ENCODE results near the gene BACE1-AS. TPM values are rescaled to one million over a fixed set of nuclear protein-coding genes. Genes with fewer than 3 reads are reported as not detected.

The BACE1-AS gene
- total RNA-seq, 5 donors from 2014 or later (not counting 1 experiment from before 2014, with no cell fraction given), result 4.5 to 11.3 (median 10.1) TPM

DNA sequence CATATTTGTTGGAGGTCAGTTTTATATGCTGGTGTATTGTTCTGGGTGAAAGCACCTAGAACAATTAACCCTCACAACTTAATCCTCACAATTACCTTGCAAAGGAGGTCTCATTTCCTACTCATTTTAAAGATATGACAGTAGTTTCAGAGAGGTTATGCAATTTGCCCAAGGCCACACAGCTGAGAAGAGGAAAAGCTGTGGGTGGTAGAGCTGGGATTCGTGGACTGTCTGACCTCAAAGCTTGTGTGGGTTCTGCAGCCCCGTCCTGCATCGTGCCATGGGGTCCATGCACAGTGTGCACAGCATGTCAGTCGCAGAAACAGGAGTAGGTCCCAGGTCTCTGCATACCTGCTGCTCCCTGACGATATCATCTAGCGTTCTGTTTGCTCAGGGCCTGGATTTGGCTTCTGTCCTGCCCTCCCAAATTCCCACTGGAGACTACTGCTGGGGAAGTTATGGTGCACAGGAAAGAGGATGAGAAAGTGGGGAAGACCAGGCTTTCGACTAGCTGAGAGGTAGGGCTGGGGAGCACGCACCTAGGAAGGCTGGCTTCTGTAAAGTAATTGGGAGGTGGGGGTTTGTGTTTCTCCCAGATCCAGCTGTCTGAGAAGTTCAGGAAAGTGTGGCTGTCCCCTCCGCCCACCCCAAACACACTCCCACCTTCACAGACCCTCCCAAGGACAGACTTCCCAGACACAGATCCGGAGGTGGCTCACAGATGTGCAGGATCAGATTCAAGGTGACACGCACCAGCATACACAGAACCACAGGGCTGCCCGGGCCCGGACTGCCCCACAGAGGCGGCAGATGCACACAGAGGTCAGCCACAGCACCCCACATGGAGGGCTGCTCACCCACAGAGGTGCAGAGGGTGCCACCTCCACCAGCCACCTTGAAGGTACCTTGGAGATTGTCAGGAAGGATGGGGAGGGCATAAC is 23.0 kb downstream of the BACE1-AS start:
- H3K27me3 ChIP-seq (replicated peaks in 1 of 2; ENCODE audit: control insufficient read depth in 2 of 2, extremely low read depth in 1 of 2, insufficient read depth in 2 of 2, low read length in 1 of 2), result peaks cover 0 to 46% of the 10 kb centered on the region in 2 experiments
- ATAC-seq (replicated peaks in 1 of 4), result no peak
- WGBS (ENCODE audit: insufficient coverage), result 85% methylated on average over 12 of the region's 14 CpGs
- DNase-seq, result no peak
- ChIA-PET POLR2A (no interaction called here), CTCF (no interaction called here)
- no peak overlapping the region for H3K27ac Mint-ChIP-seq
- H3K27ac ChIP-seq (ENCODE audit: low read length), result no peak overlapping the region
- H3K4me3 ChIP-seq (ENCODE audit: control insufficient read depth in 1 of 2, extremely low read depth in 1 of 2, low read length in 1 of 2), result no peak overlapping the region
- no peaks in the 10 kb centered on the region for H3K9me3 Mint-ChIP-seq
- peaks cover 3 to 21% of the 10 kb centered on the region in 2 experiments for H3K4me1 ChIP-seq (ENCODE audit: control insufficient read depth in 1 of 2, extremely low read depth in 1 of 2, insufficient read depth in 2 of 2, low read length in 2 of 2)
- H3K4me3 Mint-ChIP-seq, result peak overlapping the region; percentile 13 to 69 (median 42)
- H3K9me3 ChIP-seq, result no peaks in the 10 kb centered on the region
- peaks cover 7 to 19% (median 8%) of the 10 kb centered on the region in 3 donors for H3K4me1 Mint-ChIP-seq
- no peaks in the 10 kb centered on the region for H3K36me3 ChIP-seq (ENCODE audit: control insufficient read depth in 2 of 2, extremely low read depth in 1 of 2, insufficient read depth in 1 of 2, low read length in 1 of 2)
- H3K27me3 Mint-ChIP-seq, result peaks cover 23 to 37% of the 10 kb centered on the region in 2 donors
- H3K36me3 Mint-ChIP-seq, result no peaks in the 10 kb centered on the region

DNA sequence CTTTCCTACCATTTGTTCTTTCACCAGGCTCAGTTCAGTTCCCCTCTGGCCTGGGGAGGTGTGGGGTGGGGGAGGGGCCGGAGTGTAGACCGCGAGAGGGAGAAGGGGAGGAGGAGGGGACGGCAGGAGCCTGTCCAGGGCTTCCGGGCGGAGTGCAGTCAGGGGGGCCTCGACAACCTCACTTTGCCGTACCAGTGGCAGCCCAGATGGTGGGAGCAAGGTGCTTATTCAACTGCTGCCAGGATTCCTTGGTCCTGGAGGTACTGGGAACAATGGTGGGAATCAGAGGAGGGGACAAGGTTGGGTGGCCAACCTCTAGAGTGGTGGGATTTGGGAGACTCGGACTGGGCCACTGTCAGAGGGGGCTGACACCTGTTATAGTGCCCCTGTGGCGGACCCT is 23.7 kb downstream of the BACE1-AS start:
- 76% methylated on average over 2 of the region's 10 CpGs for WGBS (ENCODE audit: insufficient coverage)
- peaks cover 0 to 46% of the 10 kb centered on the region in 2 experiments for H3K27me3 ChIP-seq (replicated peaks in 1 of 2; ENCODE audit: control insufficient read depth in 2 of 2, extremely low read depth in 1 of 2, insufficient read depth in 2 of 2, low read length in 1 of 2)
- no peaks in the 10 kb centered on the region for H3K9me3 ChIP-seq
- ATAC-seq (replicated peaks in 1 of 4) (no peak), DNase-seq (no peak)
- H3K27ac Mint-ChIP-seq, result no peak overlapping the region
- peaks cover 3 to 21% of the 10 kb centered on the region in 2 experiments for H3K4me1 ChIP-seq (ENCODE audit: control insufficient read depth in 1 of 2, extremely low read depth in 1 of 2, insufficient read depth in 2 of 2, low read length in 2 of 2)
- peaks cover 18 to 35% of the 10 kb centered on the region in 2 donors for H3K27me3 Mint-ChIP-seq
- ChIA-PET POLR2A (no interaction called here), CTCF (no interaction called here)
- H3K27ac ChIP-seq (ENCODE audit: low read length), result no peak overlapping the region
- peaks cover 7 to 19% (median 8%) of the 10 kb centered on the region in 3 donors for H3K4me1 Mint-ChIP-seq
- H3K9me3 Mint-ChIP-seq, result no peaks in the 10 kb centered on the region
- no peaks in the 10 kb centered on the region for H3K36me3 ChIP-seq (ENCODE audit: control insufficient read depth in 2 of 2, extremely low read depth in 1 of 2, insufficient read depth in 1 of 2, low read length in 1 of 2)
- H3K36me3 Mint-ChIP-seq, result no peaks in the 10 kb centered on the region
- peak overlapping the region in 1 of 2 donors; percentile 75 for H3K4me3 ChIP-seq (ENCODE audit: control insufficient read depth in 1 of 2, extremely low read depth in 1 of 2, low read length in 1 of 2)
- H3K4me3 Mint-ChIP-seq, result peak overlapping the region; percentile 52 to 69 (median 62)

DNA sequence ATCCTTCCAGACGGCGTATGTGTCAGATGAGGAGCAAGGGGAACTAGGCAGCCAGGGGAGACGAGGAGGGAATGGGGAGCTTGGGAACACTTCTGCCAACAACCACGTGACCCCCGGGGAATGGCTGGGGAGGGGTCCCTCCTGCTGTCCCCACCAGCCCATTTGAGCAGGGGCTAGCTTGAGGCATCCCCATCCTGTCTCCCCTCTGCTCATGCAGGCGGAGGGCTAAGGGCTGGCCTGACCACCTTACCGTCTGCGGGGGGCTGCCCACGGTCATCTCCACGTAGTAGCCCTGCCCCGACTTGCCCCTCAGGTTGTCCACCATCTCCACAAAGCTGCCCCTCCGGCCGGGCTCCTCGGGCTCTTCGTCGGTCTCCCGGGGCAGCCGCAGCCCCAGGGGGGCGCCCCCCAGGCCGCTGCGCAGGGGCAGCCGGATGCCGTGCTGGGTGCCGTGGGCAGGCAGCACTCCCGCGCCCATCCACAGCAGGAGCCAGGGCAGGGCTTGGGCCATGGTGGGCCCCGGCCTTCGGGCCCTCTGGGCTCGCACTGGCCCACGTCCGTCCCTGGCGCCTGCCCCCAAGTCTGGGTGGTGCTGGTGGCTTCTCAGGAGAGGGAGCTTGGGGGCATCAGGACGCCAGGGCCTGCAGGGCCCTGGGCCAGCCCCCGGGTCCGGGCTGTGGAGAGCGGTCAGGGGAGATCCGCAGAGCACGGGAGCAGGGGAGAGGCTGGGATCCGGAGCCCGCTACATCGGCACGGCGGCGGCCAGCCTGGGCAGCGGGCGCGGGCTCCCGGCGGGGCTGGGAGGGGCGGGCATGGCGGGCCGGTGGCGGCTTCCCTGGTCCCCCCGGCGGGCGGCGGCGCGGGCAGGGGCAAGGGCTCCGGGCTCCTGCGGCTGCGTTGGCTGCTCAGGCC is 24.4 kb downstream of the BACE1-AS start:
- 4% methylated on average over 62 of the region's 62 CpGs for WGBS (ENCODE audit: insufficient coverage)
- Mint-ChIP-seq H3K27ac (no peak overlapping the region), H3K4me3 (peak overlapping the region; percentile 69 to 81 (median 78)), H3K9me3 (no peaks in the 10 kb centered on the region), H3K27me3 (peaks cover 18 to 35% of the 10 kb centered on the region in 2 donors), H3K4me1 (peaks cover 7 to 19% (median 8%) of the 10 kb centered on the region in 3 donors), H3K36me3 (no peaks in the 10 kb centered on the region)
- peak overlapping the region; percentile 52 to 75 for H3K4me3 ChIP-seq (ENCODE audit: control insufficient read depth in 1 of 2, extremely low read depth in 1 of 2, low read length in 1 of 2)
- ATAC-seq (replicated peaks in 1 of 4), result peak; percentile 69 to 80 (median 76)
- ChIA-PET CTCF (no interaction called here), POLR2A (no interaction called here)
- peaks cover 0 to 46% of the 10 kb centered on the region in 2 experiments for H3K27me3 ChIP-seq (replicated peaks in 1 of 2; ENCODE audit: control insufficient read depth in 2 of 2, extremely low read depth in 1 of 2, insufficient read depth in 2 of 2, low read length in 1 of 2)
- DNase-seq, result peak in 10 of 35 experiments; percentile 2 to 35 (median 14)
- no peaks in the 10 kb centered on the region for H3K9me3 ChIP-seq
- H3K36me3 ChIP-seq (ENCODE audit: control insufficient read depth in 2 of 2, extremely low read depth in 1 of 2, insufficient read depth in 1 of 2, low read length in 1 of 2), result no peaks in the 10 kb centered on the region
- no peak overlapping the region for H3K27ac ChIP-seq (ENCODE audit: low read length)
- H3K4me1 ChIP-seq (ENCODE audit: control insufficient read depth in 1 of 2, extremely low read depth in 1 of 2, insufficient read depth in 2 of 2, low read length in 2 of 2), result peaks cover 3 to 21% of the 10 kb centered on the region in 2 experiments

DNA sequence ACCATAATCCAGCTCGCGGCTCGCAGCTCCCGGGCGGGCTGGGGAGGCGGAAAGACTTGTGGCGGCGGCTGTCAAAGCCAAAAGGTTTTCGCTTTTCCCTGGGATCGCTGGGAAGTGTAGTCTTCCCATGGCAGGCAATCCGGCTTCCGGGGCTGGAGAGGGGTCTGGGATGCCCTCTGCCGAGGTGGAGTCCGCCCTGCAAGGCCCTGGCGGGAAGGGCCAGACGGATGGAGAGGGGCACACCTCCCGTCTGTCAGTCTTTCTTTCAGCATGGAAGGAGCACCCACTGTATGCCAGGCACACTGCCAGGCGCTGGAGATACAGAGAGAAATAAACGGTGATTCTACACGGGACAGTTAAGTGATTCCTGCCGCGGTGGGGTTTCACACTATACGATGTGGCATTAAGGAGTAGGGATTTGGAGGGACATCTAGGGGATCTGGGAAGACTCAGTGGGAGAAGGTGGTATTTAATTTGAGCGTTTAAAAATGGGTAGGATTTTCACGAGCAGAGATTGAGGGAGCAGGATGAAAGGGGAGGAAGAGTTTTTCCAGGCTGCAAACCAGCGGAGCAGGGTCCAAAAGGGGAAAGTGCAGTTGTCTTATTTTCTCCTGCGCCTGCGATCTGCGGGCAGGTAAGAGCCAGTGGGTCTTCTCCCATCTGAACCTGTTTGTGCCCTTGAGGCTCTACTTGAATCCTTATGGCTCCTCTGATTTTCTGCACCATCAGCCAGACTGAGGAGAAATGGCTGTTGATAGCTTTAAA is 25.2 kb downstream of the BACE1-AS start, which contains the start of gene BACE1:
TSS of gene BACE1 (minus strand) at position 60 of the 765 bp plus-strand sequence. CDS start 461 bp downstream, outside the sequence.
- Mint-ChIP-seq H3K36me3 (no peaks in the 10 kb centered on the region), H3K4me1 (peaks cover 7 to 19% (median 8%) of the 10 kb centered on the region in 3 donors), H3K27me3 (peaks cover 18 to 35% of the 10 kb centered on the region in 2 donors), H3K27ac (no peak within 1 kb of the TSS), H3K4me3 (peak within 1 kb of the TSS; percentile 69 to 81 (median 78)), H3K9me3 (no peaks in the 10 kb centered on the region)
- 18% methylated on average over 26 of the region's 29 CpGs for WGBS (ENCODE audit: insufficient coverage)
- H3K27ac ChIP-seq (ENCODE audit: low read length), result no peak within 1 kb of the TSS
- ChIA-PET CTCF (no interaction called here), POLR2A (no interaction called here)
- ATAC-seq (replicated peaks in 1 of 4) (peak; percentile 34 to 61 (median 43)), DNase-seq (peak in 7 of 35 experiments; percentile 1 to 23 (median 18))
- peak within 1 kb of the TSS; percentile 52 to 75 for H3K4me3 ChIP-seq (ENCODE audit: control insufficient read depth in 1 of 2, extremely low read depth in 1 of 2, low read length in 1 of 2)
- no peaks in the 10 kb centered on the region for H3K9me3 ChIP-seq
- H3K36me3 ChIP-seq (ENCODE audit: control insufficient read depth in 2 of 2, extremely low read depth in 1 of 2, insufficient read depth in 1 of 2, low read length in 1 of 2), result no peaks in the 10 kb centered on the region
- peaks cover 3 to 21% of the 10 kb centered on the region in 2 experiments for H3K4me1 ChIP-seq (ENCODE audit: control insufficient read depth in 1 of 2, extremely low read depth in 1 of 2, insufficient read depth in 2 of 2, low read length in 2 of 2)
- peaks cover 0 to 46% of the 10 kb centered on the region in 2 experiments for H3K27me3 ChIP-seq (replicated peaks in 1 of 2; ENCODE audit: control insufficient read depth in 2 of 2, extremely low read depth in 1 of 2, insufficient read depth in 2 of 2, low read length in 1 of 2)

DNA sequence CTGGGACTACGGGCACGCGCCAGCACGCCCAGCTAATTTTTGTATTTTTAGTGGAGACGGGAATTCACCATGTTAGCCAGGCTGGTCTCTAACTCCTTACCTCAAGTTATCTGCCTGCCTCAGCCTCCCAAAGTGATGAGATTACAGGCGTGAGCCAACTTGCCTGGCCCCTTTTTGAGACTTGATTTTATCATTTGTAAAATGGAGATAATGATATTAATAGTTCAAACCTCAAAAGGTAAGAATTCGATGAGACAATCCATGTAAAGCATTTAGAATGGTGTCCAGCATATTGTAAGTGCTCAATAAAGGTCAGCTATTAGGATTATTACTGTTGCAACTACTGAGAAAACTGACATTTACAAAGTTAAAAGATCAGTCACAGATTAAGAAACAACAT is 27.6 kb downstream of the BACE1-AS start:
- Histone ChIP-seq H3K27ac (ENCODE audit: low read length) (no peak overlapping the region), H3K4me3 (ENCODE audit: control insufficient read depth in 1 of 2, extremely low read depth in 1 of 2, low read length in 1 of 2) (no peak overlapping the region), H3K27me3 (replicated peaks in 1 of 2; ENCODE audit: control insufficient read depth in 2 of 2, extremely low read depth in 1 of 2, insufficient read depth in 2 of 2, low read length in 1 of 2) (peaks cover 0 to 39% of the 10 kb centered on the region in 2 experiments), H3K9me3 (no peaks in the 10 kb centered on the region), H3K36me3 (ENCODE audit: control insufficient read depth in 2 of 2, extremely low read depth in 1 of 2, insufficient read depth in 1 of 2, low read length in 1 of 2) (no peaks in the 10 kb centered on the region), H3K4me1 (ENCODE audit: control insufficient read depth in 1 of 2, extremely low read depth in 1 of 2, insufficient read depth in 2 of 2, low read length in 2 of 2) (peaks cover 3 to 21% of the 10 kb centered on the region in 2 experiments)
- ATAC-seq (replicated peaks in 1 of 4) (no peak), DNase-seq (no peak)
- 90% methylated on average over 2 of the region's 7 CpGs for WGBS (ENCODE audit: insufficient coverage)
- no peak overlapping the region for H3K4me3 Mint-ChIP-seq
- peaks cover 7 to 19% (median 8%) of the 10 kb centered on the region in 3 donors for H3K4me1 Mint-ChIP-seq
- CTCF ChIA-PET, result no interaction called here
- H3K27me3 Mint-ChIP-seq, result peaks cover 18 to 30% of the 10 kb centered on the region in 2 donors
- H3K36me3 Mint-ChIP-seq, result no peaks in the 10 kb centered on the region
- POLR2A ChIA-PET, result interaction anchor here in 1 of 2 donors (1.1 kb wide), 1 partner anchor 9 kb away, joined by 3 read pairs; the partner anchor contains the start of gene CEP164
- H3K9me3 Mint-ChIP-seq, result no peaks in the 10 kb centered on the region
- no peak overlapping the region for H3K27ac Mint-ChIP-seq
